ENCODE measurements around the gene CCT8L2. TPM values are rescaled to one million over a fixed set of nuclear protein-coding genes. Genes with fewer than 3 reads are reported as not detected.

Gene CCT8L2
- total and polyA plus RNA-seq, 2 of the 8 experiments (the other 6 are each of a cell fraction or from before 2014, with no cell fraction given) = not detected

- TF ChIP-seq CHD7 (IDR thresholded peaks at IDR 0.05; ENCODE audit: insufficient replicate concordance, low read length) (no peak), BCL11A (IDR thresholded peaks at IDR 0.05; ENCODE audit: low read depth in 2 of 2, low read length in 2 of 2) (no peak), E2F6 (IDR thresholded peaks at IDR 0.05) (no peak), SIX5 (IDR thresholded peaks at IDR 0.05; ENCODE audit: low read depth, low read length) (no peak), SP1 (IDR thresholded peaks at IDR 0.05; ENCODE audit: low read depth, low read length) (no peak), NANOG (IDR thresholded peaks at IDR 0.05; ENCODE audit: insufficient read depth, low read depth, low read length, poor library complexity, severe bottlenecking) (no peak), TAF7 (optimal IDR thresholded peaks at IDR 0.05; ENCODE audit: borderline replicate concordance, low read depth, low read length) (no peak), KDM1A (IDR thresholded peaks at IDR 0.05; ENCODE audit: borderline replicate concordance, low read length) (no peak), CBX8 (IDR thresholded peaks at IDR 0.05; ENCODE audit: borderline replicate concordance, low read depth, low read length) (no peak), RBBP5 (IDR thresholded peaks at IDR 0.05; ENCODE audit: borderline replicate concordance, low read depth, low read length) (no peak)
Observed at GRCh38 chr22:16608931-16609330, 16.3 kb upstream of the CCT8L2 start (continued).

Measured in H1 (cell line).